Measurements from ENCODE around the gene MASTL. TPM values are rescaled to one million over a fixed set of nuclear protein-coding genes. Genes with fewer than 3 reads are reported as not detected.

MASTL gene
- total RNA-seq, 2 donors from 2014 or later, result 2.9 to 3.1 TPM

GRCh38 chr10:27207350-27207749 lies 52.2 kb downstream of the MASTL start:
- DNase-seq (no peak), ATAC-seq (no peak)
- intact Hi-C loops (cut with DNase I), result no loop called here

- DNase-seq (peak; percentile 41), ATAC-seq (no peak)
- intact Hi-C loops (cut with DNase I), result loop anchor here in 1 of 2 donors (5.0 kb wide), 1 partner anchor 138 kb away; no protein-coding TSS in a partner anchor
Measured at GRCh38 chr10:27223964-27224363, 68.8 kb downstream of the MASTL start.

- DNase-seq (no peak), ATAC-seq (peak in 1 of 2 donors; percentile 34)
- intact Hi-C loops (cut with DNase I), result no loop called here
Measured at GRCh38 chr10:27225011-27225590, 69.9 kb downstream of the MASTL start.

DNA sequence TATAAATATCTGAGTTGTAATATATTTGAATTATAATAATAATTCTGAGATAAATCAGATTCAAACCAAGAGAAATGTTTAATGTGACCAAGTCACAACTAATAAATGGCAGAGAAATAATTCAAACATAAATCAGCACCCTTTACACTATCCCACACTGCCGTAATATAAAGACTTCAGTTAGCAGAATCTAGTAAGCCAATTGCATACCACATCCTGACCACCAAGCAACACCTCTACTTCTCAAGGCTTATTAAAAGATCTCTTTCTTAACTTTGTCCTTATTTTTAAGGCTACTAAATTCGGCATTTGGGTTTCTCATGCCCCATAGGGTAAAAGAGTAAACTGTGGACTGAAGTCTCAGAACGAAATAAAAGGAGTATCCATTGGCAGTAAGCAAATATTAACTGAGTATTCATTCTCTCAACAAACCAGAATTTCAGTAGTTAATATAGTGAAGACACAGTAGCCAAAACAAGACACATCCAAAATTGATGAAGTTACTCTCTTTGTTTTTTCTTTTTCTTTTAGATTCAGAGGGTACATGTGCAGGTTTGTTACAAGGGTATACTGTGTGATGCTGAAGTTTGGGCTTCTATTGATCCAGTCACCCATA lies 70.6 kb downstream of the MASTL start:
- DNase-seq (no peak), ATAC-seq (no peak)
- intact Hi-C loops (cut with DNase I), result no loop called here

- ATAC-seq, result no peak
- intact Hi-C loops (cut with DNase I), result no loop called here
- no peak for DNase-seq
Measured at GRCh38 chr10:27230022-27230421, 74.9 kb downstream of the MASTL start.

DNA sequence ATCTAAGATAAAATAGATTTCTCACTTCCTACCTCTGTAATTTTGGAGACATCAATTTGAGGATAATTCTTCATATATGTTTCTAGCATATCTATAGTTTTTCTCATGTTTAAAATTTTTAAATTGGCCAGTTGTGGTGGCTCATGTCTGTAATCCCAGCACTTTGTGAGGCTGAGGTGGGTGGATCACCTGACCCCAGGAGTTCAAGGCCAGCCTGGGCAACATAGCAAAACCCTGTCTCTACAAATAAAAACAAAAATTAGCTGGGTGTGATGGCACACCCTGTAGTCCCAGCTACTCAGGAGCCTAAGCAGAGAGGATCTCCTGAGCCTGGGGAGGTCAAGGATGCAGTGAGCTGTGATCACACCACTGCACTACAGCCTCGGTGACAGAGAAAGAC lies 80.6 kb downstream of the MASTL start:
- no peak for DNase-seq
- intact Hi-C loops (cut with DNase I), result no loop called here
- no peak for ATAC-seq

Other genes starting within 250 kb of the MASTL start
- 10 to 100 TPM in 1 of 2 donors, 1 to 10 TPM in 1; 8.1 to 11.5 TPM for gene ANKRD26, start 54.9 kb upstream of the MASTL start, total RNA-seq
- gene YME1L1, start 968 bp upstream of the MASTL start, total RNA-seq, result 10 to 100 TPM; 75.1 to 96.0 TPM
- gene ACBD5, start 85.4 kb downstream of the MASTL start, total RNA-seq, result 10 to 100 TPM; 34.9 to 36.1 TPM

Measured in left cardiac atrium (tissue), 4 donors.